Measurements from ENCODE around the gene GDPD5.

DNA sequence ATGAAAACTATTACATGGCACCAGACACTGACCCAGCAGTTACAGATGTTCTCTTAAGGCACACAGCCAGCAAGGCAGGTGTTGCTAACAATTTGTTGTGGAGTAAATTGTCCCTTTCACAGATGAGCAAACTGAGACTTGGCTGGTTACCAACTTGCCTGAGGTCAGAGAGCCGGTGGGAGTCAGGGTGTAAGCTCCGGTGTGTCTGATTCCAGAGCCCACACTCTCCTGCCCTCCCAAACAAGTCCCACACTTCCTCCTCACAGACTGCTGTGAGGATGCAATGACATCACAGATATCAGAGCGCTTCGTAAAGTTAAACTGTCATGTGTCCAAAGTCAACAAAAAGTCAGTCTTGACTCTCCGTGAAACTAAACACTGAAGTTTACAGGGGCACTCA, 12.5 kb downstream of the GDPD5 start:
- TF ChIP-seq YY1 (IDR thresholded peaks at IDR 0.05; ENCODE audit: insufficient read depth, insufficient read length) = no peak
- no peak for TF ChIP-seq ZNF274 (IDR thresholded peaks at IDR 0.05; ENCODE audit: low read depth, low read length)

Measured in NT2/D1 (cell line).